Endothelial cell of hepatic sinusoid (primary cell): Measurements from ENCODE around the gene METRNL.
"Not testable (repeated sequence)": the region's sequence is repeated elsewhere in the genome, so short reads cannot be mapped to it uniquely, and the experiment has no call there.

ENCODE experiments used
- in situ Hi-C: cut with HindIII; loops from 2 replicates; pipeline ENCODE4 v1.10.0; 2017; ENCODE audit warnings: low sequenced_read_pairs

The METRNL gene

GRCh38 chr17:83118071-83118841, 38.8 kb downstream of the METRNL start:
- in situ Hi-C loops: no loop called here

DNA sequence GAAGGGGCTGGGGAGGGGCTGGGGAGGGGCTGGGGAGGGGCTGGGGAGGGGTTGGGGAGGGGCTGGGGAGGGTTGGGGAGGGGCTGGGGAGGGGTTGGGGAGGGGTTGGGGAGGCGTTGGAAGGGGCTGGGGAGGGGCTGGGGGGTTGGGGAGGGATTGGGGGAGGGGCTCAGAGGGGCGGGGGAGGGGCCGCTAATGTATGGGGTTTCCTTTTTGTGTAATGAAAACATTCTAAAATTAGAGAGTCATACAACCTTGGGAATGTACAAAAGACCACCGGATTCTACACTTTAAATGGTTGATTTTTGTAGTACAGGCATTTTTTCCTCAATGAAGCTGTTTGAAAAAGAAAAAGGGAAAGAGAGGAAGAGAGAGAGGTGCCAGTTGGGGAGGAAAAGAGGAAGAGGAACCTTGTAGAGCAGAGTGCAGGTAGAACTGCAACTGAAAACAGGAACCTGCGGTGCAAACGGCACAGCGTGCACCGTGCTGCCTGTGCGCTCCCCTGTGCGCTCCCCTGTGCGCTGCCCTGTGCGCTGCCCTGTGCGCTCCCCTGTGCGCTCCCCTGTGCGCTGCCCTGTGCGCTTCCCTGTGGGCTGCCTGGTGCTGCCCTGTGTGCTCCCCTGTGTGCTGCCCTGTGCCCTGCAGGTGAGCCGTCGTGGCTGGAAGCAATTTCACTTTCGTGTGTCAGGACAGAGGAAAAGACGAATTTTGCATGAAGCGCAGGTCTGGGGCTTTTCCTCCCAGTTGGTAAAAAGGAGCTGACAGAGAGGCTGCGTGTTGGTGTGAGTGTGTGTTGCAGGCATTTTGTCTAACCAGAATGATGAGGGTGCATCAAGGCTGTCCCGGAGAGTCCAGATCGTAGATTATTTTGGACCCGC, 40.8 kb downstream of the METRNL start:
- in situ Hi-C loops: no loop called here

DNA sequence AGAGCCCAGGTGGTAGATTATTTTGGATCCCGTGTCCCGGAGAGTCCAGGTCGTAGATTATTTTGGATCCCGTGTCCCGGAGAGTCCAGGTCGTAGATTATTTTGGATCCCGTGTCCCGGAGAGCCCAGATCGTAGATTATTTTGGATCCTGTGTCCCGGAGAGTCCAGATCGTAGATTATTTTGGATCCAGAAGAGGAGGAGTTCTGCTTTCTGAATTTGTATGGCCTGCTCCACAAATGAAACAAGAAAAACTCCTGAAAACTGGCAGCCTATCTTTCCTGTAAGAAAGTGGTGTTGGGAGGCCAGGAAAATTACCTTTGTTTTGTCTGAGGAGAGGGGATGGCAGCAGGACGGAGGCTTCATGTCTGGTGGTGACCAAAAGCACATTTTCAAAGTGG, 42.1 kb downstream of the METRNL start:
- in situ Hi-C loops: not testable (repeated sequence)

DNA sequence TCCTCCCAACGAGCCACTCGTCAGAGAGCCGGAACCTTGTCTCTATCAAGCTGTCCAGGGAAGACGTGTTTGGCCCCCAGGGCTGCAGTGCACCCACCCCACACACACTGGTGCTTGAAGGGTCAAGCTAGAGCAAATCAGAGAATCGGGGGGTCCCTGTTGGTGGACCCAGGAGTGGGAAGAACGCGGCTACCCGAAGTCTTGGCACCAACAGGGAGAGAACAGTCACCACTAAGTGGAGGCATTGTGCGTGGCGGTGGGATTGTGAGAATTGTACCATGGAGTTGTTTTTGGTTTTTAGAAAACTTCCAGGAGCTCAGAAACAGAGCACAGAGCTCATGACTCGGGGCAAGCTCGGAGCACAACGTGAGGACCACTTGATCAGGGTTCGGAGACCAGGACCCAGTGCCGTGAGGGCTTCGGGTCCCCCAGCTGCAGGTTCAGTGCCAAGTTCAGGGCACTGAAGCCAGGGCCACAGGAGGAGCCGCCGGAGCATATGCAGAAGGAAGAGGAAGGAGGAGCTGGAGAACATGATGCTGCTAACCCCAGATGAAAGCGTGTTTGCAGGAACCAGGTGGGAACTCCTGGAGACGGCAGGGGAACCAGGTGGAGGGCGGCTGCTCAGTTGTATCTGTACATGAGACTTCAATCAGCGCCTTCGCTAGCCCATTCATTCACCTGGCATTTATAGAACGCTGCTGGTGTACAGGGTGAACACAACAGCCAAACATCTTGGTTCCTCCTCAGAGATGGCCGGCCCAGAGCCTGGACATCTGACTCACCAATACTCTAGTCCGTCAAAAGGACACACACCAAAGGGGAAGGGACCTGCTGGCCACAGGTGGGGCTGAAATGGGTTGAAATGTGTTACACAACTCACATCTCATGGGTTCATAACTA, 42.8 kb downstream of the METRNL start:
- in situ Hi-C loops: no loop called here

- in situ Hi-C loops: no loop called here
Measured at GRCh38 chr17:83122834-83123233, 43.4 kb downstream of the METRNL start.

DNA sequence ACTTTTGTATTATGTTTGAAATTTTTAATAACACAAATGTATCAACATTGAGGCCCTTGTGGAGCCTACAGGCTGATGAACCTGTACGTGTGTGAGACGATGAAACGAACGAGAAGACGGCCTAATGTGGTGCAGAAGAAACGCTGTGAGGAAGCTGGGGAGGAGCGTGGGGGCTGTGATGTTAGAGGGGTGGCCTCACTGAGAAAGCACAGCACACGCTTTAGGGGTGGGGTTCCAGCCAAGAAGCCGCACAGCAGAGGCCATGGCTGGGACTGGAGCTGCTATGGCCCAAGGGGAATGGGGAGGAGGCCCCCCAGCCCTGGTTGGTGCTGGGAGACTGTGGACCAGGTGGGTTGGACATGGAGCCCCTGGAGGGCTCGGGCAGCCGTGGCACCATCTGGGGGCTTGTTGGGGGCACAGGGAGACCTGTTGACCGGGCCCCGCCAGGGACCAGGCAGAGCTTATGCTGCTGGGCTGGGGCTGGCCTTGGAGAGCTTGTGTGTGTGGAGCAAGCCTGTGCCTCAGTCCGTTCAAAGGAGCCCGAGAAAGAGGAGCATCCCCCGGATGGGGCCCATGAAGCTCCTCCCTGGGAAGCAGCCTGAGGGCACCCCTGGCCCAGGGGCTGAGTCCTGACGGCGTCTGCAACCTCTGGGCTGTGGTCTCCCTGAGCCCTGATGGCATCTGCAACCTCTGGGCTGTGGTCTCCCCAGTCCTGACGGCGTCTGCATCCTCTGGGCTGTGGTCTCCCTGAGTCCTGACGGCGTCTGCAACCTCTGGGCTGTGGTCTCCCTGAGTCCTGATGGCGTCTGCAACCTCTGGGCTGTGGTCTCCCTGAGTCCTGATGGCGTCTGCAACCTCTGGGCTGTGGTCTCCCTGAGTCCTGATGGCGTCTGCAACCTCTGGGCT, 44.7 kb downstream of the METRNL start:
- in situ Hi-C loops: no loop called here

DNA sequence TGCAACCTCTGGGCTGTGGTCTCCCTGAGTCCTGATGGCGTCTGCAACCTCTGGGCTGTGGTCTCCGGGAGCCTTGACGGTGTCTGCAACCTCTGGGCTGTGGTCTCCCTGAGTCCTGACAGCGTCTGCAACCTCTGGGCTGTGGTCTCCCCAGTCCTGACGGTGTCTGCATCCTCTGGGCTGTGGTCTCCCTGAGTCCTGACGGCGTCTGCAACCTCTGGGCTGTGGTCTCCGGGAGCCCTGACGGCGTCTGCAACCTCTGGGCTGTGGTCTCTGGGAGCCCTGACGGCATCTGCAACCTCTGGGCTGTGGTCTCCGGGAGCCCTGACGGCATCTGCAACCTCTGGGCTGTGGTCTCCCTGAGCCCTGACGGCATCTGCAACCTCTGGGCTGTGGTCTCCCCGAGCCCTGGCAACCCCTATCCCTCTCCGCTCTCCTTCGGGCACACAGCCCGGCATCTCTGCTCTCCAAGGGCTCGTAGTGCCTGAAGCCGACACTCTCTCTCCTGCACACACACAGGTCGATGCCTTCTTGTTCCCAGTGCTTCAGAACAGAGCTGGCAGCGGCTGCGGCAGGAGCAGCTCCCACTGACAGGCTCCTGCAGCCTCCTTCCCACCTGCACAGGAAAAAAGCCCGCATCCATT, 45.6 kb downstream of the METRNL start:
- in situ Hi-C loops: loop anchor here (5.0 kb wide), 1 partner anchor 63 kb away; no protein-coding TSS in a partner anchor

DNA sequence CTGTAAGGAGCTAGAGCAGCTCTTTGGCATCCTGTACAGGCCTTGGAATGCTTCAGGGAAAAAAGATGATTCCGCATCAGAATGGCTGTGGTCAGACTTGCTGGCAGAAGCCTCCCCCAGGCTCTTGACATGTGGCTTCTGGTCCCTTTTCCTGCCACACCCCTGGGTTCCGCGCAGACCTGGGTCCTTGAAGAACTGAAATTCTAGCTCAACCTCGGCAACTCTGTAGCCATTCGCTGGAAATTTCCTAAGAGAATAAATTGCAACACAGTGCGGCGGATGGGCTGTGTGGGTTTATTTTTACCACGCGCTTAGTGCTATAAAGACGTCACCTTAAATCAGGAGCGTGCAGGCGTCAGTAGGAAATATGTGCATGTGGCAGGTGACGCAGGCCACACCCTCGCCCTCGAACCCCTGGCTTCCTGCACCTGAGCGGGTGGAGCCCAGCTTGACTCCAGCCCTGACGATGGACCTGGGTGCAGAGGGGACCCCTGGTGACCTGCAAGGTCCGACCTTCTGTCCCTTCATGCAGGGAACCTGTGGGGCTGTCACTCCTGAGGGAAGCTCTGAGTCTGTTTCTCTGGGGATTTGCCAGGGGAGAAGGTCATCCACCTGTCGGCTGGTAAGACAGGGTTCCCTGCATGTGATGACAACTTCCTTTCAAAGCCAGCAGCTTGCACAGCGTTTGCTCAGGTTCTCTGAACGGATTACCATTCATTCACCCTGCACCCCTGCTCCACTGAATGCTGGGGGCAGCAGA, 46.3 kb downstream of the METRNL start:
- in situ Hi-C loops: loop anchor here (5.0 kb wide), 1 partner anchor 63 kb away; no protein-coding TSS in a partner anchor

DNA sequence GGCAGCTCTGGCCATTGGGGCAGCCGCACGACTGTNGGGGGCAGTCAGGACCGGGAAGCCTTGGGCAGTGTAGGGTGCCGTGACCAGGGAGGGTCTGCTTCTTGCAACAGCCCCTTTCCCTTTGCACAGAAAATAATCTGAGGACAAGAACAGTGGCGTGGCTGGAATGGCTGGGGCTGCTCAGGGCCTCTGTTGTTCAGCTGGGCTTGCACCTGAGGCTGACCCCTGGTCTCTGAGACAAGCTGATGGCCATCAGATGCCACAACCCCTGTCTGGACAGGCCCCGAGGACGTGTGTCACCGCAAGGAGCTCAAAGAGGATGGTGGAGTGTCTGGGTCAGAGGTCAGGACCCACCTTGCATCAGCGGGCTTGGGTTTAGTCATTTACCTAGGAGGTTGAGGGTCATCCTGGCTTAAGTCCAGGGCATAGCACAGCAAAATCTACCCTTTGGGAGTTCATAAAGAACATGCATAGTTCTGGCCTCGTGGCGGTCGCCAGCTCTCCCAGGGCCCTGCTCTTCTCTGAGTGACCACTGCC, 46.9 kb downstream of the METRNL start:
- in situ Hi-C loops: loop anchor here (5.0 kb wide), 1 partner anchor 64 kb away; no protein-coding TSS in a partner anchor

- in situ Hi-C loops: loop anchor here (5.0 kb wide), 1 partner anchor 65 kb away; no protein-coding TSS in a partner anchor
Measured at GRCh38 chr17:83127431-83128160, 48.2 kb downstream of the METRNL start.

- in situ Hi-C loops: loop anchor here (5.0 kb wide), 1 partner anchor 66 kb away; no protein-coding TSS in a partner anchor
Measured at GRCh38 chr17:83128306-83129240, 49.2 kb downstream of the METRNL start.

GRCh38 chr17:83129676-83130075, 50.3 kb downstream of the METRNL start:
- in situ Hi-C loops: loop anchor here (5.0 kb wide), 1 partner anchor 67 kb away; no protein-coding TSS in a partner anchor

GRCh38 chr17:83131401-83132011, 52.1 kb downstream of the METRNL start:
- in situ Hi-C loops: no loop called here

DNA sequence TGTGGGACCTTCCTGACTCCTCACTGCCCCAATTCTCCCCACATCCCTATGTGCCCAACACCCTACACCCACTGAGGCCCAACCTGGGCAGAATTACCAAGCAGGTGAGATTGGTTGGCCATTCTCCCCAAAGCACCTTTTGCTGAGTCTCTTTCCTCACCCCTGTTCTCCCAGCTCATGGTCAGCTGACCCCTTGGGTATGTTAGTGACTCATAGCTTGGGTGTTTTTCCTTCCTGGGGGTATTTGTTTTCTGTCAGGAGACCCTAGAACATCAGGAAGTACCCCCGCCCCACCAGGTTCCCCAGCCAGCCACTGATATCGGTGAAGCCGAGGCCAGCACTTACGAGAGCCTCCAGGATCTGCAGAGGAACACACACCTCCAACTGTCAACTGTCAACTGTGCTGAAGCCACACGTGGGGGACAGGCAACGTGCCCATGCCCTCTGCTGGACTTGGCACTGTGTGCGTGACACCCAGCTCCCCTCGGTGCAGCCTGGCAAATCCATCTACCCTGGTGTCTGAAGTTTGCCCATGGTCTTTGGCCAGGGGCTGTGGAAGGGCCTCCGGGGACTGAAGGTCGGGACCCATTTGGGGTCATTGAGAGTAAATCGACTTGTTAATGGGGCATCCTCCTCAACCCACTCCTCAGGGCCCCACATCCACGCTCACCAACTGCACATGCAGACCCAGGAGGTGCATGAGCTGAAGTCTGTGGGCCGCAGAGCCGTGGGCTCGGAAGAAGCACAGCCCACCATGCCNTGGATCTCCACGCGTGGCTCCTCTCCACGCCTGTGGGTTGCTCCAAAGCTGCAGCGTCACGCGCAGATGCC, 53.1 kb downstream of the METRNL start:
- in situ Hi-C loops: no loop called here
